GM19324 (cell line): ENCODE data around the gene ARHGEF28.

Experiments
- ATAC-seq: cut with Tn5 transposase; IDR thresholded peaks from one replicate; pipeline ENCODE4 v1.9.1; 2021; ENCODE audit warnings: mild to moderate bottlenecking, moderate library complexity; ENCODE audit not compliant: unreplicated experiment, low FRiP score

Gene ARHGEF28, protein sequence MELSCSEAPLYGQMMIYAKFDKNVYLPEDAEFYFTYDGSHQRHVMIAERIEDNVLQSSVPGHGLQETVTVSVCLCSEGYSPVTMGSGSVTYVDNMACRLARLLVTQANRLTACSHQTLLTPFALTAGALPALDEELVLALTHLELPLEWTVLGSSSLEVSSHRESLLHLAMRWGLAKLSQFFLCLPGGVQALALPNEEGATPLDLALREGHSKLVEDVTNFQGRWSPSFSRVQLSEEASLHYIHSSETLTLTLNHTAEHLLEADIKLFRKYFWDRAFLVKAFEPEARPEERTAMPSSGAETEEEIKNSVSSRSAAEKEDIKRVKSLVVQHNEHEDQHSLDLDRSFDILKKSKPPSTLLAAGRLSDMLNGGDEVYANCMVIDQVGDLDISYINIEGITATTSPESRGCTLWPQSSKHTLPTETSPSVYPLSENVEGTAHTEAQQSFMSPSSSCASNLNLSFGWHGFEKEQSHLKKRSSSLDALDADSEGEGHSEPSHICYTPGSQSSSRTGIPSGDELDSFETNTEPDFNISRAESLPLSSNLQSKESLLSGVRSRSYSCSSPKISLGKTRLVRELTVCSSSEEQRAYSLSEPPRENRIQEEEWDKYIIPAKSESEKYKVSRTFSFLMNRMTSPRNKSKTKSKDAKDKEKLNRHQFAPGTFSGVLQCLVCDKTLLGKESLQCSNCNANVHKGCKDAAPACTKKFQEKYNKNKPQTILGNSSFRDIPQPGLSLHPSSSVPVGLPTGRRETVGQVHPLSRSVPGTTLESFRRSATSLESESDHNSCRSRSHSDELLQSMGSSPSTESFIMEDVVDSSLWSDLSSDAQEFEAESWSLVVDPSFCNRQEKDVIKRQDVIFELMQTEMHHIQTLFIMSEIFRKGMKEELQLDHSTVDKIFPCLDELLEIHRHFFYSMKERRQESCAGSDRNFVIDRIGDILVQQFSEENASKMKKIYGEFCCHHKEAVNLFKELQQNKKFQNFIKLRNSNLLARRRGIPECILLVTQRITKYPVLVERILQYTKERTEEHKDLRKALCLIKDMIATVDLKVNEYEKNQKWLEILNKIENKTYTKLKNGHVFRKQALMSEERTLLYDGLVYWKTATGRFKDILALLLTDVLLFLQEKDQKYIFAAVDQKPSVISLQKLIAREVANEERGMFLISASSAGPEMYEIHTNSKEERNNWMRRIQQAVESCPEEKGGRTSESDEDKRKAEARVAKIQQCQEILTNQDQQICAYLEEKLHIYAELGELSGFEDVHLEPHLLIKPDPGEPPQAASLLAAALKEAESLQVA (N-terminal part only)

DNA sequence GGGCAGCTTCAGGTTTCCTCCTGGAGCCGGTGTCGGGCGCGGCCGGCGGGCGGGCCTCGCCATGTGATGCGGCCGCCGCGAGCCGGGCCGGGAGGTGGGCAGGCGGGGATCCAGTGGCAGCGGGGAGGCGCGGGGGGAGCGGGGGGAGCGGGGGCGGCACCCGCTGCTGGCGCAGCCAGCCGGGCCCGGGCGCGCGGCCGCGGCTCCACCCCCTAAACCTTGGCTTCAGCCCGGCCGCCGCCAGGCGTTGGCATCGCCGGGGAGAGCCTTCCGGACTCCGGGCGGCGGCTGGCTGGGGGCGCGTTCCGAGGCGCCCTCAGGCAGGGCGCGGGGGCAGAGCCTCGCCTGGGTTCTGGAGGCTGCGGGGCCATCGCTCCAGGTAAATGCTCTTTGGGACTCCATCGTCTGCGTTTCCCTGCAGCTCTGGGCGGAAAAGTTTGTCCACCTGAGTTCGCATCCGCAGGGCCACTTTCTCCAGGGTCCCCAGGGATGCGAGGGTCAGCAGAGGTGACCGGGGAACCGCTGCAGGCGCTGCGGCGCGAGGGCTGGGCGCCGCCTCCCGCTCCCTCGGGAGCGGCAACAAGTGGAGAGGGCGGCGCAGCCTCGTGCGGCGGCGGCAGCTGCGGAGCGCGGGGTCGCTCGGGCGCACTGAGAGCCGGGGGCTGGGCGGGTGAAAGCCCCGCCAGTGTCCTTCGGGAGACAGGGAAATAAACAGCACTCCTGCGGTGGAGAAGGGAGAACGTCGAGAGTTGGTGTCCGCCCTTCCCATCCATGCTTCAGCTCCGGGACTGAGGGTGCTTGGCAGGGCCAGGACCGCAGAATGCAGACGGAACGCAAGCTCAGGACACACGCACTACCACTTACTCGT, at the start of gene ARHGEF28:
TSS of gene ARHGEF28 (plus strand) at position 253 of the 868 bp plus-strand sequence. CDS start 58,656 bp downstream, outside the sequence.
- ATAC-seq = peak; percentile 83

DNA sequence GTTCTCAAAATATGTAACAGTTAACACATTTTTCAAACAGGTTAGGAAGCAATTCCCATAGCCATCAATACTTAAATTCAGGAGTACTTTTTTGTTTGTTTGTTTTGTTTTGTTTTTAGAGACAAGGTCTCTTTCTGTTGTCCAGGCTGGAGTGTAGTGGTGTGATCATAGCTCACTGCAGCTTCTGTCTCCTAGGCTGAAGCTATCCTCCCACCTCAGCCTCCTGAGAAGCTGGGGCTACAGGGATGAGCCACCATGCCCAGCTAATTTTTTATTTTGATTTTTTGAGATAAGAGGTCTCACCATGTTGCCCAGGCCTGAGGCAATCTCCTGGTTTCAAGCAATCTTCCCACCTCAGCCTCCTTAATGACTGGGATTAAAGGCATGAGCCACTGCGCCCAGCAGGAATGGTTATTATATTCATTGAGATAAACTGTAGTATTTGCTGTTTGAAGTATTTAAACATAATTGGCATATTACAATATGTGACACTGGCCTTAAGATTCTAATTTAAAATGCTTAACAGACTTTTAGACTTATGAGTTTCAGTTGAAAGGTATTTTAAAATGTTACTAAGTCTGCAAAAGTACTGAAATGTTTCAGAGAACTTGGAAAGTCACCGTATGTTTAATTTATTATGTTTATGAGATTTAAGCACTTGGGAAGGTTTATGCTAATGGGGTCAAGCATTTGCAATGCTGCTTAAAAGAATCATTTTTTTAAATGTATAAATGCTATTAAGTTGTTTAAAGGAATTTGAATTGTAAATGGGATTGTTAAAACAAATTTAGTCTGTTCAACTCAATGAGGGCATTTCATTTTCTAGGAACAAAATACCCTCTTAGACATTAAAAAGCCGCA, 43.5 kb upstream of the ARHGEF28 start:
- ATAC-seq = no peak

DNA sequence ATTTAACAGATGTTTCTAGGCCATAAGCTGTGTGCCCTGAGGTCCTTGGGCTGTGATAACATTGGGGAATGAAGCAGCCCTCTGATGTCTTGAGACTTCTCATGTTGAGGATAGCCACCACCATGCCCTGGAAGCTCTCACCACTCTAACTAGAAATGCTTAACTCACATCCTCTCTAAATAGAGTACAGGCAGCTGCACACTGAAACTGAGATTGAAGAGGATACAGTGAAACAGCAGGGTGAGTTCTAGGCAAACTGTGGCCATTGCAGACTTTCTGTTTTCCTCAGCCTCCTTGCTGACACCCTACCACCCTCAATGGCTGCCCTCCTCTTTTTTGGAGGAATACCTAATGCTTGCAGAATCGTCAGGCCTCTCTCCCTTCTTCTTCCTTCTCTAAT, 38.1 kb upstream of the ARHGEF28 start:
- peak; percentile 74 for ATAC-seq

DNA sequence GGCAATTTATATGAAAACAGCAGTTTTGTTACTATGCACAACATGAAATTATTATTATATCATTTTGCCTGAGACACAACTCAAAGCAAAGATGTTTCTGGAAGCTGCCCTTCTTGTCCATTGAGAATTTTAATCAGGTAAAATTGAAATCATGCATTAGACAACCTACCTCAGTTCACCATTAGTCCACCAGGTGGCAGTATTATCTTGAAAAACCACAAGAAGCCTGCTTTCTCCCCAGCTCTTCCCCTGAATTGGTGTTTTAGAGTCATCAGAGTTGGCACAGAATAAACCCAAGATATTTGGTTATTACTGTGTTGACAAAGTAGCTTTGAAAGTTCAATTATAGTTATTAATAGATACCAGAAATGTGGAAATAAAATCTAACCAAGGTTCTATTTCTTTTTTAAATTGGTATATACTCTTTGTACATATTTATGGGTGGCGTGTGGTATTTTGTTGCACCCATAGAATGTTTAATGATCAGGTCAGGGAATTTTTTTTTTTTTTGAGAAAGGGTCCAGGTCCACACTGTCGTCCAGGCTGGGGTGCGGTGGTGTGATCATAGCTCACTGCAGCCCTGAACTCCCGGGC, 34.8 kb upstream of the ARHGEF28 start:
- ATAC-seq = no peak

DNA sequence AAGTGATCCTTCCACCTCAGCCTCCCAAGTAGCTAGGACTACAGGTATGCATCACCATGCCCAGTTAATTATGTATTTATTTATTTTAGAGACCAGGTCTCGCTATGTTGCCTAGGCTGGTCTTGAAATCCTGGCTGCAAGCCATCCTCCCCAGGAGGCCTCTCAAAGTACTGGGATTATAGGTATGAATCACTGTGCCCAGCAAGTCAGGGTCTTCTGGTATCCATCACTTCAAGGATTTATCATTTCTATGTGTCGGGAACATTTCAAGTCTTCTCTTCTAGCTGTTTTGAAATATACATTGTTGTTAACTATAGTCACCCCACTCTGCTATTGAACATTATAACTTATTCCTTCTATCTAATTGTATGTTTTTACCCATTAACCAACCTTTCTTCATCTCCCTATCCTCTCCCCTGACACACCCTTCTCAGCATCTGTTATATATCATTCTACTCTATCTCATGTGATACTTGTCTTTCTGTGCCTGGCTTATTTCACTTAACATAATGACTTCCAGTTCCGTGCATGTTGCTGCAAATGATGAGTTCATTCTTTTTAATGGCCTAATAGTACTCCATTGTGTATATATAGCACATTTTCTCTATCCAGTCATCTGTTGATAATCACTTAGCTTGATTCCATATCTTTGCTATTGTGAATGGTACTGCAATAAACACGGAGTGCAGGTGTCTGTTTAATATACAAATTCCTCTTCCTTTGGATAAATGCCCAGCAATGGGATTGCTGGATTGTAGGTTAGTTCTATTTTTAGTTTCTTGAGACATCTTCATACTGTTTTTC, 34.1 kb upstream of the ARHGEF28 start:
- ATAC-seq = no peak

DNA sequence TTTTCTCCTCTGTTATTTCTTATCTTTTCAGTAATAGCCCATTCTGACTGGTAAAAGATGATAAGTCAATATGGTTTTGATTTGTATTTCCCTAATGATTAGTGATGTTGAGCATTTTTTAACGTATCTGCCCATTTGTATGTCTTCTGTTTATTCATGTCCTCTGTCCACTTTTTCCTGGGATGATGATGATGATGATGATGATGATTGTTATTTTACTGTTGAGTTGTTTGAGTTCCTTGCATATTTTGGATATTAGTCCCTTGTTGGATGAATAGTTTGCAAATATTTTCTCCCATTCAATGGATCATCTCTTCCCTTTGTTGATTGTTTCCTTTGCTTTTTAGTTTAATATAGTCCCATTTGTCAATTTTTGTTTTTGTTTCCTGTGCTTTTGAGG, 33.4 kb upstream of the ARHGEF28 start:
- no peak for ATAC-seq

DNA sequence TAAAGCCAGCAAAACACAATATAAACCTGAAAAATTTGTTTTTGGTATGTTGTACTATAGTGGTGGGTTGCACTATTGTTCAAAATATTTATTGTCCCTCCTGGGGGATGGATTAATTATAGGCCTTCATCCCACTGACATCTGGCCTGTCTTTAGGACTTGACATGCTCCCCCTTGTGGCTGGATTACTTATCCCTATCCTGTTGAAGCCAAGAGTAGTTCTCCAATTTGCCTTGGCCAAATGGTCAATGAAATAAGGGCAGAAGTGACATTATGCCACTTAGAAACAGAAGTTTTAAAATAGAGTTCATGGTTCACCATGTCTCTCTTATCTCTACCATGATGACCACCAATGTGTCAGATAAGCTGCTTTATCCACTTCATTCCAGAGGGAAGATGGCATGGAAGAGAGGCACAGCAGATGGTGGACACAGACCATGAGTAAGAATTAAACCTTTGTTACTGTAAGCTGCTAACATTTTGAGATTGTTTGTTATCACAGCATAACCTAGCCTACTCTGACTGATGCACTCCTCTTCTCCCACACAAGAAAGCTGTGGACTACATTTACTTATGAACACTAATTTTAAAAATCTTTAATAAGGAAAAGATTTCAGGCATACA, 29.2 kb upstream of the ARHGEF28 start:
- ATAC-seq = no peak

DNA sequence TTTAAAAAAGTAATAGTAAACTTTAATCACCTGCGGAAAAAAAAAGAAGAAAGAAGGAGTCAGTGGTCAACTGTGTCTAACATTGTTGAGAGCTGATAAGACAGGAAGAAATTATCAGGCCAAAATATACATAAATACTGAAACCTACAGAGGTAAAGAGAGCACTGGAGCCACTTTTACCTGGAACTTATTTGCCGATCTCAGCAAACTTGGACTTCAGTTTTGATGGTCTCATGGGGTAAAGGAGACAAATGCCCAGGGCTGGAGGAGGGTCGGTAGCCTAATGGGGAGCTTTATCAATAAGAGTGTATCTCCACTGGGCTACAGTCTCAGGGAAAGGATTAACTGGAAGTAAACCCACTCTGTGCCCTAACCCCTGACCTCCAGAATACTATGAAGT, 26.6 kb upstream of the ARHGEF28 start:
- no peak for ATAC-seq

DNA sequence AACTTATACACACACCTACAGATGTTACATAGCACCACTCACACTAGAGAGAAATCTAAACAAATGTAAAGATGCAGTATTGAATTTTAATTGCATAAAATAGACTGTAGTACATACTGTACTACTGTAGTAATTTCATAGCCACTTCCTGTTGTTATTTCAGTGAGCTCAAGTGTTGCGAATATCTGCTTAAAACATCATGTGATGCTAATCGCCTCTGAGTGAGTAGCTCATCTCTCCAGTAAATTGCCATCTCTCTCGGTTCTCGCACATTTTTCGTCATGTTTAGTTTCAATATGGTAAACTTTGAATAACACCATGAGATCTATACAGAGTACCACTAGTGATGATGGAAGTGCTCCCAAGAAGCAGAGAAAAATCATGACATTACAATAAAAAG, 22.0 kb upstream of the ARHGEF28 start:
- no peak for ATAC-seq

DNA sequence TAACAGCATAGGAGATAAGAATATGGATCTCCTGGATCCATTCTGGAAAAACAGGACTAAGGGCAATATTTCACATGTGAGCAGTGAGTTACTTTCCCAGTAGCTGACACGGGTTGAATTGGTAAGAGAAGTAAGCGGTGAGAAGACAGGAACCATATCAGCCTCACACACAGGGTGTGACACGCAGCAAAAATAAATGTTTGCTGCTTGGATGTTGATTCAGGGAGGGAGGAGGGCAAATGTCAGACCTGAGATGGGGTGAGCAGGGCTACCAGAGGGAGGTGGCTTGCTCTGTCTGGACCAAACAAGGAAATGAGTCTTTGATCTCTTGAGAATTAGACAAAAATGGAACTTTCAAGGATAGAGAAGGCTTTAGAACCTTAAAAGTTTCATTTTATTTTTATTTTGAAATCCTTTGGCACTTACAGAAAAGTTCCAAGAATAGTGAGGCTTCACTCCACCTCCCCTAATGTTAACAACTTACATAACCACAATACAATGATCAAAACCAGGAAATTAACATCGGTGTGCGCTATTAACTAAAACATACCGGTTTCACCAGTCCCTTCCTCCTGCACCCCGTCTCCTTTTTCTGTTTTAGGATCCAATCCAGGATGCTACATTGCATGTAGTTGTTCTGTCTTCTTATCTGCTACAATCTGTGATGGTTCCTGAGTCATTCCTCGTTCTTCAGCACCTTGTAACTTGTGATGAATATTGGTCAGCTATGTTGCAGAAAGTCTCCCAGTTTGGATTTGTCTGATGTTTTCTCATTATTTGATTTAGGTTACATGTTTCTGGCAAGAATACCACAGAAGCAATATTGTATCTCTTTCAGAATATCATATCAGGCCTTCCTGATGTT, 20.5 kb upstream of the ARHGEF28 start:
- no peak for ATAC-seq

DNA sequence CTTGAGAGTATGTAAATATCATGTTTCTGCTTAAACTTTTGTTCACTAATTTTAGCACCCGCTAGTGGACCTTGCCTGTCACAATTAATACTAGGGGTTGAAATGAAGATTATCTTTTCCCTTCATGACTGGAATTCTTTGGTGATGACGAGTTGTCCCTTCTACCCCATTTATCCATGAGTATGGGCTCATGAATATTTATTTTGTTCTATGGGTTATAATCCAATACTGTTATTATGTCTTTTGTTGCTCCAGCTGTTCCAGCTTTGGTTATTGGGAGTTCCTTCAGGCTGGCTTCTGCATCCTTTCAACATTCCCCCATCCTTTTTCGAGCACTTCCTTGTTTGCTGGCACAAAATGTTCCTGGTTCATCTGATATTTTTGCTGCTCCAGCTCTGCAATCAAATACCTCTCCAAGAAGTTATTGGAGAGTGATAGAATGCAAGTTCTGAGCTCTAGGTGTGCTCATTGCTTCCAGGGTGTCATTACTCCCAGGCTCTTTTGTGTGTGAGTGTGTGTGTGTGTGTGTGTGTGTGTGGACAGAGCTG, 19.7 kb upstream of the ARHGEF28 start:
- no peak for ATAC-seq

DNA sequence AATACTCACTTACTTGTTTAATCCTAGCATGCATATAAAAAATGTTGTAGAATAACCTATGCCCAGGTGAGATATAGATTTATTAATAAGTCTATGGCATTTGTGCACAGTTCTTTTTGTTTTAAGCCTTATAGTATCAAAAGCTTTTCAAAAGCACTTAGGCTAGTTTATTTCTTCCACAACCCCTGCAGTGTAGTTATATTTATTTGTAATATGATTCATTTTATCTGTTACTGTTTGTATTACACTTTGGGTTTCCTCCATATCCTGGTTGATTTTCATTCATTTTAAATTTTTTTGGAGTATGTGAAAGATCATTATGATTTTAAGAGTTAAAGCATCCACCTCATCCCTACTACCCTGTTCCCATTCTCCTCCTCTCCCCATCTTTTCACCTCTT, 18.8 kb upstream of the ARHGEF28 start:
- ATAC-seq = no peak

DNA sequence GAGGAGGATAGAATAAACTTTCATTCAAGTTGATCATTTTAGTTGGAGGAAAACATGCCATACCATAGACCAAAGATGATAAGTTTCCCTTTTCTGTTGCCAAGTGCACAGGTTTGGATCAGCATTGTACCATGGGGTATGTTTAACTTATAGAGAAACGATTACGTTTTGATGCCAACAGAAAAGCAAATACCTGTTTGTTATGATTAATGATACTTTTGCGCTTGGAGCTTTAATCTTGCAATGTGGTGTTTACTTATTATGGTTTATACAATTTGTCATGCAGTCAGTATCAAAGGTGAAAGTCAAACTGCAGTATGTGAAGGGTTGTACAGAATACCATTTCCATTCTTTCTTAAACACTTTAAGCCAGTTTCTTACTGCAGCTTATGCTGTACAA, 13.2 kb upstream of the ARHGEF28 start:
- ATAC-seq = no peak

DNA sequence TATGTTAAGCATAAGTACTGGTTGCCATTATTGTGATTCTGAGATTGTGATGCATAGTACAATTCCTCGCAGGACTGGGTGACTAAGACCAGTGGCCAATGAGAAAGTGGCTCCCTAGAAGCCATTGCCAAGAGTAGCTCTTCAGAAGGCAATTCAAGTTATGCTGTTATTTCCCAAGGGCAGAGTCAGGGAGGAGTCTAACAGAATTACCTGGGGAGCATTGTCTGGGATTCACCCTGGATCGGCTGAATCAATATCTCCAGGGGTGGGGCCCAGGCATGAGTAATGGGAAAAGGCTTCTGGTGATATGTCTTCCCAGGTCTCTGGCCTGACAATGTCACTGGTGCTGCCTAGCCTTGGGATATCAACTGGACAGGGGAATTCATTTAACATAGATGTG, 10.9 kb upstream of the ARHGEF28 start:
- no peak for ATAC-seq

DNA sequence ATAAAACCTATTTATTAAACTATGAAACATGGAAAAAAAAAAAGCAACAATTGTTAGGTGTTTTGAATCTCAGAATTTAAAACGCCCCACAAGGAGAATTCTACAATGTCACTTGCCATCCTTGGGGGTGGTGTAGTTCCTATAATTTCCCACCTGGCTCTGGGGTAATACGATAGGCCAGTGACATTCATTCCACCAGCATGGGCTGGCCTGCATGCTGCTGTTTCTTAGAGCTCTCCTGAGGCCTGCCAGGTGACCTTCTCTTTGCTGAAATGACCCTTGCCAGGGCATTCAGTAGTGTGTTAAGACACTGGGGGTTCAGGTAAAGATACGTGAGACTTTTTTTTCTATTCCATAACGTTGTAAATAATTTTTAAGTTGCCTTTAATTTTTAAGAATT, 10.0 kb upstream of the ARHGEF28 start:
- ATAC-seq = no peak
